Endothelial cell of umbilical vein (primary cell): Measurements from ENCODE around the gene STPG3. TPM values are rescaled to one million over a fixed set of nuclear protein-coding genes. Genes with fewer than 3 reads are reported as not detected.

Experiments used
- BruUV-seq: library from RNA; stranded (reverse); fragments of 400-500 nt; replicated peaks from 2 replicates; lab custom pipeline; 2021; lab: Mats Ljungman, UMichigan
- CTCF ChIA-PET: fragments of 300-600, 350-600 bp; sonication (Branson Sonifier 250); formaldehyde crosslinking; loops from one replicate; lab custom pipeline; 2021; ENCODE audit warnings: antibody characterized with exemption, inconsistent platforms; lab: Charles Lee
- POLR2A ChIA-PET: fragments of 300-600, 350-600 bp; sonication (Branson Sonifier 250); formaldehyde crosslinking; loops from one replicate; lab custom pipeline; 2021; ENCODE audit warnings: antibody characterized with exemption, inconsistent platforms; lab: Charles Lee
- DNase-seq: peaks from one replicate; pipeline ENCODE4 v3.0.0-alpha.2; 2011; ENCODE audit warnings: low read depth, low spot score
- FAIRE-seq: peaks from 2 replicates; lab custom pipeline; 2011; peaks lifted over from hg19 to GRCh38; lab: Jason Lieb, UNC
- H2AFZ ChIP-seq: 2 replicates; pipeline ENCODE4 v1.6.0; 2012; ENCODE audit warnings: low read depth, low read length, control low read depth, inconsistent platforms
- H3K27ac ChIP-seq: 2 replicates; pipeline ENCODE4 v1.5.1; 2011; ENCODE audit warnings: low read depth, mild to moderate bottlenecking, control low read depth, low read length, moderate library complexity; ENCODE audit not compliant: insufficient read depth
- H3K27me3 ChIP-seq, 2 experiments: 2 replicates each; pipeline versions ENCODE4 v1.6.0 to v1.6.1; 2011; ENCODE audit warnings: low read length in 2 of 2, mixed read lengths in 1 of 2; ENCODE audit not compliant: control insufficient read depth in 2 of 2, insufficient read depth in 2 of 2
- H3K36me3 ChIP-seq, 2 experiments: 2 replicates in 1 of 2; 3 replicates in 1 of 2; pipeline ENCODE4 v1.5.1; 2011; ENCODE audit warnings: low read length in 2 of 2, mild to moderate bottlenecking in 1 of 2, moderate library complexity in 1 of 2; ENCODE audit not compliant: control insufficient read depth in 2 of 2, insufficient read depth in 2 of 2; ENCODE audit errors: extremely low read depth in 1 of 2
- H3K4me1 ChIP-seq: 3 replicates; pipeline ENCODE4 v1.5.1; 2011; ENCODE audit warnings: mild to moderate bottlenecking, low read length; ENCODE audit not compliant: control insufficient read depth, insufficient read depth; ENCODE audit errors: extremely low read depth
- H3K4me2 ChIP-seq: 2 replicates; pipeline ENCODE4 v1.6.1; 2011; ENCODE audit warnings: low read length, control low read depth, mixed read lengths; ENCODE audit not compliant: insufficient read depth
- H3K4me3 ChIP-seq, 3 experiments: fragments of 200-600 bp in 1 of 3; sonication (generic), shearing (Covaris generic) in 1 of 3; replicated peaks in 1 of 3; 2 replicates each; pipeline ENCODE4 v1.5.1; 2011 to 2016; ENCODE audit warnings: control low read depth in 3 of 3, low read length in 3 of 3, mild to moderate bottlenecking in 2 of 3, inconsistent platforms in 1 of 3, low read depth in 1 of 3, moderate library complexity in 1 of 3; ENCODE audit not compliant: insufficient read depth in 1 of 3
- H3K79me2 ChIP-seq: 2 replicates; pipeline ENCODE4 v1.6.0; 2012; ENCODE audit warnings: low read length, inconsistent platforms; ENCODE audit not compliant: control insufficient read depth, insufficient read depth
- H3K9ac ChIP-seq: replicated peaks from 2 replicates; pipeline ENCODE3; 2011; ENCODE audit warnings: low read length, control low read depth; ENCODE audit not compliant: insufficient read depth; ENCODE audit errors: extremely low read depth
- H3K9me1 ChIP-seq: replicated peaks from 3 replicates; pipeline ENCODE4 v1.6.0; 2011; ENCODE audit warnings: mild to moderate bottlenecking, low read length; ENCODE audit not compliant: control insufficient read depth, insufficient read depth; ENCODE audit errors: extremely low read depth
- H3K9me3 ChIP-seq: replicated peaks from 2 replicates; pipeline ENCODE4 v1.5.1; 2012; ENCODE audit warnings: low read length, inconsistent platforms; ENCODE audit not compliant: control insufficient read depth, insufficient read depth
- H4K20me1 ChIP-seq: replicated peaks from 2 replicates; pipeline ENCODE3; 2011; ENCODE audit warnings: mild to moderate bottlenecking, low read length; ENCODE audit not compliant: control insufficient read depth, insufficient read depth; ENCODE audit errors: extremely low read depth
- EZH2 ChIP-seq: IDR thresholded peaks from 2 replicates; pipeline ENCODE4 v1.6.1; 2012; ENCODE audit warnings: borderline replicate concordance, low read depth, mild to moderate bottlenecking, moderate library complexity, low read length, inconsistent platforms; ENCODE audit not compliant: severe bottlenecking
- FOS ChIP-seq: IDR thresholded peaks from 2 replicates; pipeline ENCODE4 v1.6.1; 2011; ENCODE audit warnings: mild to moderate bottlenecking, low read length, moderate library complexity, borderline replicate concordance; ENCODE audit not compliant: insufficient read depth
- GATA2 ChIP-seq: IDR thresholded peaks from 2 replicates; pipeline ENCODE4 v1.7.0; 2011; ENCODE audit warnings: low read depth, mild to moderate bottlenecking, moderate library complexity, mixed read lengths, low read length; ENCODE audit not compliant: insufficient read length, insufficient read depth
- JUN ChIP-seq: IDR thresholded peaks from 2 replicates; pipeline ENCODE4 v1.6.1; 2011; ENCODE audit warnings: borderline replicate concordance, low read depth; ENCODE audit not compliant: insufficient read length, insufficient read depth
- MYC ChIP-seq: IDR thresholded peaks from one replicate; pipeline ENCODE4 v1.6.1; 2011; ENCODE audit warnings: mild to moderate bottlenecking, low read depth, low read length
- POLR2A ChIP-seq: IDR thresholded peaks from 2 replicates; pipeline ENCODE4 v1.6.1; 2012; ENCODE audit warnings: low read depth, mild to moderate bottlenecking, control low read depth, low read length
- POLR2AphosphoS5 ChIP-seq: IDR thresholded peaks from 2 replicates; pipeline ENCODE4 v1.6.1; 2012; ENCODE audit warnings: low read depth, mild to moderate bottlenecking, control low read depth, low read length, moderate library complexity; ENCODE audit not compliant: insufficient read depth
- dilution Hi-C: fragments of 300-500 bp; cut with MboI; formaldehyde crosslinking; loops from one replicate; pipeline ENCODE4 v1.15.0; 2019; ENCODE audit warnings: low sequenced_read_pairs; ENCODE audit not compliant: extremely low pct_ligation_motif_present
- intact Hi-C: fragments of 100-400 bp; cut with micrococcal nuclease; formaldehyde crosslinking; loops from one replicate; pipeline ENCODE4 v1.10.0; 2022
- polyA plus RNA-seq, 4 experiments: library from polyadenylated mRNA; depleted of rRNA in 3 of 4; stranded (reverse) in 3 of 4; unstranded in 1 of 4; fragments of >200 nt; gene quantifications; 2 replicates each; pipeline versions ENCODE4 v1.2.1 to v1.2.3, GENCODE V29; 2011 to 2012; ENCODE audit warnings: missing spikeins in 1 of 4
- total RNA-seq: library from RNA; stranded (reverse); gene quantifications from 2 replicates; pipeline ENCODE4 v1.2.3, GENCODE V29; 2021
- TF ChIP-seq, protein P1 (sequence below): IDR thresholded peaks from 2 replicates; pipeline ENCODE4 v1.6.1; 2011; ENCODE audit not compliant: insufficient read depth, insufficient read length
- TF ChIP-seq, protein P2 (sequence below), 2 donors: IDR thresholded peaks; 1 replicate in 1 of 2; 2 replicates in 1 of 2; pipeline ENCODE4 v1.5.1; 2011; ENCODE audit warnings: low read length in 2 of 2, mild to moderate bottlenecking in 2 of 2, moderate library complexity in 2 of 2, control low read depth in 1 of 2, inconsistent platforms in 1 of 2, low read depth in 1 of 2; ENCODE audit not compliant: insufficient read depth in 1 of 2; ENCODE audit errors: extremely low read depth in 1 of 2

Gene STPG3
- total and polyA plus RNA-seq, 2 donors (not counting 3 experiments of a cell fraction or from before 2014, with no cell fraction given) = not detected

DNA sequence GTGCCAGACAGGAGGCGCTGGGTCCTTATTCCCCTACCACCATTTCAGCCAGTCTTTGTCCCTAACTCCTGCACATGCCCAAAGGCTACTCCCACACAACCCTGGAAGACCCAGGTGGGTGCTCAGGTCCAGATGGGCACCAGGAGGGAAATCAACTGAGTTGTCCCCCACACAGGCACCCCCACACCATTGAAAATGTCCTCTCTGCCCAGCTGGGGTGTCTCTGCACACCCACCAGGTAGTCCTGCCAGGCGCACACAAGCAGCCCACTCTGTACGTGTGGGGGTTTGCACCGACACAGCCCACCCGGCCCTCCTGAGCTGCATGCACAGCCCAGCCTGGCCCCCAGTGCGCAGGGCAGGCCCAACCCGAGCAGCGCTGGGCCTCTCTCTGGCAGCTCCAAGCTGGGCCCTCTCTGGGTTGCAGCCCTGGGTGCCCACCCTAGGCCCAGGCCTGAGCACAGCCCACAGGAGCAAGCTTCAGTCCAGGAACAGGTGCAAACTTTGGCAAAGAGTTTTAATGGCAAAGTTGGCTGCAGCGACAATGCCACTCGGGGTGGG lies 31.2 kb upstream of the STPG3 start:
- no TSS peak for BruUV-seq
- Histone ChIP-seq H3K36me3 (peaks cover 0 to 2% of the 10 kb centered on the region in 2 experiments), H3K9ac (no peak overlapping the region), H3K27ac (no peak overlapping the region), H4K20me1 (no peaks in the 10 kb centered on the region), H3K4me1 (peaks cover 18% of the 10 kb centered on the region), H3K4me2 (no peak overlapping the region), H3K9me1 (no peaks in the 10 kb centered on the region), H3K9me3 (no peaks in the 10 kb centered on the region), H3K79me2 (no peaks in the 10 kb centered on the region), H2AFZ (no peak overlapping the region), H3K27me3 (no peaks in the 10 kb centered on the region), H3K4me3 (no peak overlapping the region)
- intact Hi-C loops (no loop called here), dilution Hi-C loops (no loop called here)
- CTCF ChIA-PET = interaction anchor here (2.1 kb wide), 1 partner anchor 17 kb away, joined by 8 read pairs; no protein-coding TSS in a partner anchor
- FAIRE-seq (no peak), DNase-seq (no peak)
- POLR2A ChIA-PET = no interaction called here
- TF ChIP-seq MYC (no peak), POLR2A (no peak), JUN (no peak), FOS (no peak), EZH2 (no peak), GATA2 (no peak), POLR2AphosphoS5 (no peak)
- TF ChIP-seq, protein P1, sequence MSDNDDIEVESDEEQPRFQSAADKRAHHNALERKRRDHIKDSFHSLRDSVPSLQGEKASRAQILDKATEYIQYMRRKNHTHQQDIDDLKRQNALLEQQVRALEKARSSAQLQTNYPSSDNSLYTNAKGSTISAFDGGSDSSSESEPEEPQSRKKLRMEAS = no peak
- TF ChIP-seq, protein P2, sequence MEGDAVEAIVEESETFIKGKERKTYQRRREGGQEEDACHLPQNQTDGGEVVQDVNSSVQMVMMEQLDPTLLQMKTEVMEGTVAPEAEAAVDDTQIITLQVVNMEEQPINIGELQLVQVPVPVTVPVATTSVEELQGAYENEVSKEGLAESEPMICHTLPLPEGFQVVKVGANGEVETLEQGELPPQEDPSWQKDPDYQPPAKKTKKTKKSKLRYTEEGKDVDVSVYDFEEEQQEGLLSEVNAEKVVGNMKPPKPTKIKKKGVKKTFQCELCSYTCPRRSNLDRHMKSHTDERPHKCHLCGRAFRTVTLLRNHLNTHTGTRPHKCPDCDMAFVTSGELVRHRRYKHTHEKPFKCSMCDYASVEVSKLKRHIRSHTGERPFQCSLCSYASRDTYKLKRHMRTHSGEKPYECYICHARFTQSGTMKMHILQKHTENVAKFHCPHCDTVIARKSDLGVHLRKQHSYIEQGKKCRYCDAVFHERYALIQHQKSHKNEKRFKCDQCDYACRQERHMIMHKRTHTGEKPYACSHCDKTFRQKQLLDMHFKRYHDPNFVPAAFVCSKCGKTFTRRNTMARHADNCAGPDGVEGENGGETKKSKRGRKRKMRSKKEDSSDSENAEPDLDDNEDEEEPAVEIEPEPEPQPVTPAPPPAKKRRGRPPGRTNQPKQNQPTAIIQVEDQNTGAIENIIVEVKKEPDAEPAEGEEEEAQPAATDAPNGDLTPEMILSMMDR (IDR thresholded peaks at IDR 0.05; ENCODE audit: extremely low read depth in 1 of 2, insufficient read depth in 1 of 2, low read depth in 1 of 2, low read length in 2 of 2) = no peak
